HEK293T (cell line): ENCODE measurements around the gene CAMK1D.

ENCODE experiments used
- CTCF ChIA-PET: fragments of 350-600 bp; formaldehyde crosslinking; extraction: SDS; loops from one replicate; lab custom pipeline; 2021; ENCODE audit warnings: antibody characterized with exemption, inconsistent platforms; lab: Yijun Ruan, JAX
- POLR2A ChIA-PET: fragments of 350-600 bp; formaldehyde crosslinking; extraction: SDS; loops from one replicate; lab custom pipeline; 2020; ENCODE audit warnings: antibody characterized with exemption, inconsistent platforms; lab: Yijun Ruan, JAX
- DNase-seq: peaks from one replicate; pipeline ENCODE4 v3.0.0; 2012; ENCODE audit warnings: mixed read lengths; ENCODE audit errors: extremely low spot score
- ARNT ChIP-seq: fragments of 450-650 bp; IDR thresholded peaks from 2 replicates; pipeline ENCODE4 v1.6.1; 2017; ENCODE audit warnings: mild to moderate bottlenecking
- BHLHE40 ChIP-seq: fragments of 450-650 bp; IDR thresholded peaks from 2 replicates; pipeline ENCODE4 v1.6.1; 2016; ENCODE audit warnings: mild to moderate bottlenecking, moderate library complexity, borderline replicate concordance
- CTBP1 ChIP-seq: fragments of 450-650 bp; IDR thresholded peaks from 2 replicates; pipeline ENCODE4 v1.6.1; 2016; ENCODE audit warnings: borderline replicate concordance
- ELF4 ChIP-seq: fragments of 450-650 bp; IDR thresholded peaks from 2 replicates; pipeline ENCODE4 v1.6.1; 2017; ENCODE audit warnings: antibody characterized with exemption
- FOXA1 ChIP-seq: fragments of 450-650 bp; IDR thresholded peaks from 2 replicates; pipeline ENCODE4 v1.6.1; 2016; ENCODE audit warnings: mild to moderate bottlenecking
- FOXK2 ChIP-seq: fragments of 450-650 bp; IDR thresholded peaks from 2 replicates; pipeline ENCODE4 v1.6.1; 2016; ENCODE audit warnings: mild to moderate bottlenecking
- FOXM1 ChIP-seq: fragments of 450-650 bp; IDR thresholded peaks from 2 replicates; pipeline ENCODE4 v1.6.1; 2017; ENCODE audit warnings: mild to moderate bottlenecking, borderline replicate concordance
- HDGF ChIP-seq: fragments of 450-650 bp; IDR thresholded peaks from 2 replicates; pipeline ENCODE4 v1.6.1; 2017; ENCODE audit warnings: antibody characterized with exemption, borderline replicate concordance
- L3MBTL2 ChIP-seq: fragments of 450-650 bp; conservative IDR thresholded peaks from 2 replicates; pipeline ENCODE4 v1.6.1; 2016; ENCODE audit warnings: mild to moderate bottlenecking
- LEF1 ChIP-seq: fragments of 450-650 bp; IDR thresholded peaks from 2 replicates; pipeline ENCODE4 v1.6.1; 2017; ENCODE audit warnings: mild to moderate bottlenecking, borderline replicate concordance
- NFRKB ChIP-seq: fragments of 450-650 bp; IDR thresholded peaks from 2 replicates; pipeline ENCODE4 v1.6.1; 2016; ENCODE audit warnings: mild to moderate bottlenecking, moderate library complexity
- SP1 ChIP-seq: fragments of 450-650 bp; IDR thresholded peaks from 2 replicates; pipeline ENCODE4 v1.6.1; 2017
- SUZ12 ChIP-seq: fragments of 450-650 bp; IDR thresholded peaks from 2 replicates; pipeline ENCODE4 v1.6.1; 2016; ENCODE audit warnings: mild to moderate bottlenecking
- TARDBP ChIP-seq: fragments of 450-650 bp; IDR thresholded peaks from 2 replicates; pipeline ENCODE4 v1.6.1; 2016
- ZNF384 ChIP-seq: fragments of 450-650 bp; IDR thresholded peaks from 2 replicates; pipeline ENCODE4 v1.6.1; 2016
- TF ChIP-seq, protein P1 (sequence below): fragments of 450-650 bp; IDR thresholded peaks from 2 replicates; pipeline ENCODE4 v1.6.1; 2016

CAMK1D gene

DNA sequence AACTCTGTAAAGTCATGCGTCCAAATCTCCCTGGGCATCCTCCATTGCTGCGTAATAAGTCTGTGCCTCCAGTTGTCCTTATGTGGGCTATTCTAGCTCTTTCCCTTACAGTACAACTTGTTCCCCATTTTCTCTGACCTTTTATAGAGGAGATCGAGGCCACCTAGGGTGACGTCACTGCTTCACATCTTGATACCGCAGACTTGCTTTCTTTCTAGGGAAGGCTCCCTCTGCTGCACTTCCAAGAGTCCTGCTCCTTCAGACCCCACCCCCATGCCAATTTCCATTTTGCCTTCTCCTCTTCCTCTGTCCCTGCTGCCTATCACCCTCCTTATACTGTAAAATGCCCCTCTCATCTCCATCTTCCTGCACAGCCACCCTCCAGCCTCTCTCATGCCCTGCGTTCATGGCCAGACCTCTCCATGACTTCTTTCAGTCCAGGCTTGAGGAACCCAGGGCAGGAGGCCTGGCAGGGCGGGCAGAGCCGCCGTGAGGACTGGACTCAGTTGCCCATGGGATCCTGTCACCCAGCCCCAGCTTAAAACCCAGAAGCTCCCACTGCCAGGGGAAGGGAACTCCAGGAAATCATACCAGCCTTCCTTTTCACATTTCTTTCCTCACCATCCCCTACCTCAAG lies 57.5 kb downstream of the CAMK1D start:
- DNase-seq = no peak
- TF ChIP-seq SP1 (no peak), SUZ12 (no peak), LEF1 (no peak), FOXK2 (no peak), CTBP1 (no peak), ELF4 (no peak), ZNF384 (no peak), L3MBTL2 (no peak), NFRKB (no peak), TARDBP (no peak), HDGF (no peak), ARNT (no peak), FOXM1 (no peak), FOXA1 (no peak), BHLHE40 (no peak)
- TF ChIP-seq, protein P1, sequence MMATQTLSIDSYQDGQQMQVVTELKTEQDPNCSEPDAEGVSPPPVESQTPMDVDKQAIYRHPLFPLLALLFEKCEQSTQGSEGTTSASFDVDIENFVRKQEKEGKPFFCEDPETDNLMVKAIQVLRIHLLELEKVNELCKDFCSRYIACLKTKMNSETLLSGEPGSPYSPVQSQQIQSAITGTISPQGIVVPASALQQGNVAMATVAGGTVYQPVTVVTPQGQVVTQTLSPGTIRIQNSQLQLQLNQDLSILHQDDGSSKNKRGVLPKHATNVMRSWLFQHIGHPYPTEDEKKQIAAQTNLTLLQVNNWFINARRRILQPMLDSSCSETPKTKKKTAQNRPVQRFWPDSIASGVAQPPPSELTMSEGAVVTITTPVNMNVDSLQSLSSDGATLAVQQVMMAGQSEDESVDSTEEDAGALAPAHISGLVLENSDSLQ = no peak
- ChIA-PET CTCF (interaction anchor here (0.9 kb wide), 1 partner anchor 249 kb away, joined by 3 read pairs; no protein-coding TSS in a partner anchor), POLR2A (no interaction called here)

DNA sequence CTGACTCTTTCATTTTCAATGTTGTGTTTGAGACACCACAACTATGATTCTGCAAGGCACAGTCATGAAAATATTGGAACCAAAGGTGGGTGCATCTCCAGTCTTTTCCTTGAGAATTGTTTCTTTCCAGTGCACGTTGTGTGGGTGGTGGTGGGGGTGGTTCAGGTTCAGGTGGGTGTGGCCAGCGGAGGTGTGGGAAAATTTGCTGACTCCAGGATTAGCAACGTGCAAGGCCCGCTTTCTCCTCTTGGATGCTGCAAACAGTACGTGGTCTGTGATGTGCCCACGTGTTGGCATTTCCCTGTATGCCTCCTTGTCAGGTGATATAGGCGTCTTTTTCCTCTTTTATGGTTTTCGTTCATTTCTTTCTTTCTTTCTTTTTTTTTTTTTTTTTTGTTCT lies 59.1 kb downstream of the CAMK1D start:
- ChIA-PET POLR2A (no interaction called here), CTCF (no interaction called here)
- no peak for TF ChIP-seq HDGF
- no peak for DNase-seq

GRCh38 chr10:12409161-12409560 lies 59.8 kb downstream of the CAMK1D start:
- no peak for TF ChIP-seq BHLHE40
- TF ChIP-seq CTBP1 = no peak
- no peak for TF ChIP-seq LEF1
- no peak for TF ChIP-seq FOXM1
- no peak for TF ChIP-seq FOXA1
- ChIA-PET CTCF (no interaction called here), POLR2A (no interaction called here)
- no peak for DNase-seq

GRCh38 chr10:12409613-12410012 lies 60.3 kb downstream of the CAMK1D start:
- ChIA-PET POLR2A (no interaction called here), CTCF (no interaction called here)
- DNase-seq = no peak
- no peak for TF ChIP-seq TARDBP
- no peak for TF ChIP-seq NFRKB
- TF ChIP-seq ELF4 = no peak
- TF ChIP-seq BHLHE40 = no peak
- TF ChIP-seq L3MBTL2 = no peak
- no peak for TF ChIP-seq SP1
- TF ChIP-seq FOXM1 = no peak
- TF ChIP-seq CTBP1 = no peak
- TF ChIP-seq SUZ12 = no peak
- no peak for TF ChIP-seq LEF1
- TF ChIP-seq ARNT = no peak

DNA sequence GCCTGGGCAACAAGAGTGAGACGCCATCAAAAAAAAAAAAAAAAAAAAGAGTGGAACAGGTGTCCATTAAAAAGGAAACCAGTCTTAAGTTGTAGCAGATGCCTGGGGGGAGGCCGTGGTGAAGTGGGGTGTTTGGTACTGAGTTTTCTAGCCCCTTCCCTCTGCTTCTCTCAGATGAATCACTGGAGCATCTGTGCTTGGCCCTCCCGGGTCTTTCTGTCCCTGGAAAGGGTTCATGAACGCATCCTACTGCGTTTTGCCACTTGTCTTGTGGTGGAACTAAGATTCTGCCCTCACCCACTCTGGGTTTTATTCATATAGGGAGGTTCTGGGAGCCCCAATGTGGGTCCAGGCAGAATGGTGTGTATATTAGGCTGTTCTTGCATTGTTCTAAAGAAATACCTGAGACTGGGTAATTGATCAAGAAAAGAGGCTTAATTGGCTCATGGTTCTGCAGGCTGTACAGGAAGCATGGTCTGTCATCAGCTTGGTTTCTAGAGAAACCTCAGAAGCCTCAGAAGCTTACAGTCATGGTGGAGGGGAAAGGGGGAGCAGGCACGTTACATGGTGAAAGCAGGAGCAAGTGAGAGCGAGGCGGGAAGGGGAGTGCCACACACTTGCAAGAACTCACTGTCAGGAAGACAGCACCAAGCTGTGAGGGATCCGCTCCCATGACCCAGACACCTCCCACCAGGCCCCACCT lies 63.5 kb downstream of the CAMK1D start:
- ChIA-PET POLR2A (no interaction called here), CTCF (no interaction called here)
- TF ChIP-seq HDGF (no peak), TARDBP (no peak), ARNT (no peak), FOXK2 (no peak), BHLHE40 (no peak), NFRKB (no peak), ZNF384 (no peak), ELF4 (no peak), LEF1 (no peak), FOXA1 (no peak)
- DNase-seq = no peak

GRCh38 chr10:12413369-12413711 lies 64.0 kb downstream of the CAMK1D start:
- POLR2A ChIA-PET = no interaction called here
- no peak for TF ChIP-seq FOXA1
- no peak for TF ChIP-seq ARNT
- no peak for TF ChIP-seq TARDBP
- no peak for TF ChIP-seq SP1
- no peak for TF ChIP-seq NFRKB
- TF ChIP-seq CTBP1 = no peak
- no peak for TF ChIP-seq FOXM1
- CTCF ChIA-PET = no interaction called here
- DNase-seq = no peak

DNA sequence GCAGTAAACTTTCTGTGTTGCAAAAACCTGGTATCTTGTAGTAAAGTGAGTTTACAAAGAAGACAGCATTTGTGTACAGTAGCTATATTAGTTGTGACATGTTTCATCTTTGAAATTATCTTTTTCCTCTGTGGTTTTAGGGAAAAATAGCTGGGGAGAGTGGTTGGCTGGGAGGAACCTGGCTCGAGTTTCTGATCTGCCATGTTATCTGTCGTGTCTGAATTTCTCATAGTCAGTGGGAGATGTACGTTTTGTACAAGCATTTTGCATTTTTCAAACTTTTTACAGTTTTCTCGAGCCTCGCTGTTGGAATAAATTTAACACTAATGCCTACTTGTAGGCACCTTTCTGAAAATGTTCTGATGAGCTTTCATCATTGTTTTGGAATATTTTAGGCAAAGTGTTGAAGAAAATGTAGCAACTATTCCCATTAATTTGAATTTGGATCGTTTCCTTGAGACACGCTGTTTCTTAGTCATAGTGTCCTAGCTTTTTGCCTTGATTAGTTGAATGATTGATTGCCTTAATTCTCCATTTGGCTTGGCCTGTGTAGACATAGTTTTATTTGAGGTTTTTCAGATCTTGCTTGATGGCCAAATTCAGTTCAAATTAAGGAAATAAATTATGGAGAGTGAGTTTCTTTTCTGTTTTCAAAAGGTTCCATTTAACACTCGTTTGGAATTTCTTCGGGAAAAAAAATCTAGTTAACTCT lies 65.1 kb downstream of the CAMK1D start:
- ChIA-PET POLR2A (interaction anchor here (0.6 to 1.4 kb wide), 2 partner anchors 9 to 221 kb away, joined by 3 to 4 read pairs; no protein-coding TSS in a partner anchor), CTCF (no interaction called here)
- DNase-seq = no peak
- TF ChIP-seq TARDBP (no peak), FOXK2 (no peak)
